ENCODE results near the gene LCE3E. TPM values are rescaled to one million over a fixed set of nuclear protein-coding genes. Genes with fewer than 3 reads are reported as not detected.
"Not testable (repeated sequence)": the region's sequence is repeated elsewhere in the genome, so short reads cannot be mapped to it uniquely, and the experiment has no call there.

LCE3E gene
- total and polyA plus RNA-seq, 12 donors = not detected

DNA sequence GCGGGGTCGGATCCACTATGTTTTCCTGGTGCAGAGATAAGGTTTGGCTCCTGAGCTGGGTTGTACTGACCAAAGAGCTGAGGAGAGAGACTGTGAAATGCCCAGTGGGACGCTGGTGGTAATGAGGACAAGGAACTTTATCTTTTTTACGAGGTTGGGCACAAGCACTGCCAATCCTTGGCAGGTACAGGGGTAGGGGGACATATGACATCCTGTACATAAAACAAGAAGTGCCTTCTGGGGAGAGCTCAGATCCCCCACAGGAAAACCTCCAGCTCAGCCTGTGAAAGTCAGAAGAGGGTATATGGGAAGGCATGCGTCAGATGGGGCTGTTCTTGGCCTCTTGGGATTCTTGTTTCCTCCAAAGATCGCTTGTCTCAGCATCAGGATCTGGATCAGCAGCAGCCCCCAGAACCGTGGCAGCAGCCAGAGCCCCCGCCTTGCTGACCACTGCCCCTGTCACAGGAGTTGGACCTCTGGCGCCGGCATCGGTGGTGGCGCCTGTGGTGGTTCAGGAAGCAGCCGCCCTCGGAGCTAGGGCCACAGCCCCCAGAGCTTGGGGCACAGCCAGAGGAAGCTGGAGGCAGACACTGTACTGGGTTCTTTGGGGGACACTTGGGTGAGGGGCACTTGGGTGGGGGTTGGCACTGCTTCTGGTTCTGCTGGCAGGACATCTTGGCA lies 905 bp downstream of the LCE3E start:
- Histone ChIP-seq H3K27ac (no peak overlapping the region), H3K27me3 (no peaks in the 10 kb centered on the region), H3K4me1 (replicated peaks in 1 of 2) (no peaks in the 10 kb centered on the region), H3K4me3 (no peak overlapping the region), H3K9me3 (replicated peaks in 1 of 3) (no peaks in the 10 kb centered on the region), H3K36me3 (replicated peaks in 1 of 2) (no peaks in the 10 kb centered on the region)
- TF ChIP-seq, protein P1, sequence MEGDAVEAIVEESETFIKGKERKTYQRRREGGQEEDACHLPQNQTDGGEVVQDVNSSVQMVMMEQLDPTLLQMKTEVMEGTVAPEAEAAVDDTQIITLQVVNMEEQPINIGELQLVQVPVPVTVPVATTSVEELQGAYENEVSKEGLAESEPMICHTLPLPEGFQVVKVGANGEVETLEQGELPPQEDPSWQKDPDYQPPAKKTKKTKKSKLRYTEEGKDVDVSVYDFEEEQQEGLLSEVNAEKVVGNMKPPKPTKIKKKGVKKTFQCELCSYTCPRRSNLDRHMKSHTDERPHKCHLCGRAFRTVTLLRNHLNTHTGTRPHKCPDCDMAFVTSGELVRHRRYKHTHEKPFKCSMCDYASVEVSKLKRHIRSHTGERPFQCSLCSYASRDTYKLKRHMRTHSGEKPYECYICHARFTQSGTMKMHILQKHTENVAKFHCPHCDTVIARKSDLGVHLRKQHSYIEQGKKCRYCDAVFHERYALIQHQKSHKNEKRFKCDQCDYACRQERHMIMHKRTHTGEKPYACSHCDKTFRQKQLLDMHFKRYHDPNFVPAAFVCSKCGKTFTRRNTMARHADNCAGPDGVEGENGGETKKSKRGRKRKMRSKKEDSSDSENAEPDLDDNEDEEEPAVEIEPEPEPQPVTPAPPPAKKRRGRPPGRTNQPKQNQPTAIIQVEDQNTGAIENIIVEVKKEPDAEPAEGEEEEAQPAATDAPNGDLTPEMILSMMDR (IDR thresholded peaks at IDR 0.05) = no peak
- TF ChIP-seq POLR2A (IDR thresholded peaks at IDR 0.05) = no peak
- no peak for DNase-seq
- 63 to 82% (median 74%) methylated on average over 7 to 14 of the region's 14 CpGs for WGBS, 4 donors
- intact Hi-C loops (cut with DNase I) = no loop called here

DNA sequence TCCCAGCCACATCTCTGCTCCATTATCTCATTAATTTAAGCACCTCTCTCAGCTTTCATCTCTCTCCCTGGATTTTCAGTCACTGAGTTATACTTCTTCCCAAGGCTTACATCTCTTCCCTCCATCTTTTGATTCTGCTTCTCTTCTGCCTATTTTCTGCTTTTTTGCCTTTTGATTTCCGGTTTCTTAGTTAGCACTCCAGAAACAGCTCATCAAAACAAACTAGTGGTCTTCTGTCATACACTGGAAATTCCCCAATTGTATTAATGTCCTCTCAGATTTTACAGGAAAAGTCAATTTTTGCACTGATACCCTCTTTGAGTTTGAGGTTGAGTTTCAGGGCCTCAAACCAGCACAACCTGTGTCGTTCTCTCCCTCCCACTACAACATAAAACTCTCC lies 1.5 kb downstream of the LCE3E start:
- H3K36me3 ChIP-seq (replicated peaks in 1 of 2) = no peaks in the 10 kb centered on the region
- H3K4me1 ChIP-seq (replicated peaks in 1 of 2) = no peaks in the 10 kb centered on the region
- no peaks in the 10 kb centered on the region for H3K9me3 ChIP-seq (replicated peaks in 1 of 3)
- H3K27ac ChIP-seq = no peak overlapping the region
- no peaks in the 10 kb centered on the region for H3K27me3 ChIP-seq
- no peak overlapping the region for H3K4me3 ChIP-seq
- DNase-seq = no peak
- intact Hi-C loops (cut with DNase I) = no loop called here
- TF ChIP-seq POLR2A (IDR thresholded peaks at IDR 0.05) = no peak
- TF ChIP-seq, protein P1 (IDR thresholded peaks at IDR 0.05) = no peak
- WGBS, 4 donors = 66 to 71% (median 69%) methylated on average over 2 of the region's 2 CpGs

DNA sequence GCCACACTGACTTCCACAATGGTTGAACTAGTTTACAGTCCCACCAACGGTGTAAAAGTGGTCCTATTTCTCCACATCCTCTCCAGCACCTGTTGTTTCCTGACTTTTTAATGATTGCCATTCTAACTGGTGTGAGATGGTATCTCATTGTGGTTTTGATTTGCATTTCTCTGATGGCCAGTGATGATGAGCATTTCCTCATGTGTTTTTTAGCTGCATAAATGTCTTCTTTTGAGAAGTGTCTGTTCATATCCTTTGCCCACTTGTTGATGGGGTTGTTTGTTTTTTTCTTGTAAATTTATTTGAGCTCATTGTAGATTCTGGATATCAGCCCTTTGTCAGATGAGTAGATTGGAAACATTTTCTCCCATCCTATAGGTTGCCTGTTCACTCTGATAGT lies 18.2 kb downstream of the LCE3E start:
- DNase-seq; H3K27me3 ChIP-seq; H3K27ac ChIP-seq; H3K4me3 ChIP-seq; H3K4me1 ChIP-seq (replicated peaks in 1 of 2); H3K9me3 ChIP-seq (replicated peaks in 1 of 3); H3K36me3 ChIP-seq (replicated peaks in 1 of 2); intact Hi-C loops (cut with DNase I): not testable (repeated sequence)
- 100% methylated on average over 1 of the region's 1 CpG; no CpG with 5 or more reads in 3 of the 4 donors for WGBS, 4 donors

DNA sequence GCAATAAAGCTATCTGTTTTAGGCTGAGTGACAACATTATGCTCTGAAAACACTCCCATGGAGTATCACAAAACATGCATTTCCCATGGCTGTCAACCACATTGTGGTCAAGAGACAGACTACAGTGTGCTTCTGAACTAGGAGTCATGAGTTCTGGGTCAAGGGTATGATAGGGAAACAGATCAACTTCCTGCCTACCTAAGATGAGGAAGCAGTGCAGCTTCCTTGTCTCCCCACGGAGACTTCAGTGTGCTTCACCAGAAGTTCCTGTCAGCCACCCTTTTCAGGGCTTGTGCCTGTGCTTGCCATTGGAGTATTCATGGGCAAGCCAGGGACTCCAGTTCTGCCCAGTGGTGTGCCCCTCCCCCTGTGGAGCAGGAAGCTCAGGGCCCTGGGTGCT lies 19.9 kb downstream of the LCE3E start:
- Histone ChIP-seq H3K4me1 (replicated peaks in 1 of 2) (no peaks in the 10 kb centered on the region), H3K27ac (no peak overlapping the region), H3K36me3 (replicated peaks in 1 of 2) (no peaks in the 10 kb centered on the region), H3K9me3 (replicated peaks in 1 of 3) (no peaks in the 10 kb centered on the region), H3K4me3 (no peak overlapping the region), H3K27me3 (no peaks in the 10 kb centered on the region)
- intact Hi-C loops (cut with DNase I) = no loop called here
- DNase-seq = no peak
- WGBS, 4 donors = 42 to 60% (median 52%) methylated on average over 1 of the region's 1 CpG
- no peak for TF ChIP-seq POLR2A (IDR thresholded peaks at IDR 0.05)
- TF ChIP-seq, protein P1 (IDR thresholded peaks at IDR 0.05) = no peak

DNA sequence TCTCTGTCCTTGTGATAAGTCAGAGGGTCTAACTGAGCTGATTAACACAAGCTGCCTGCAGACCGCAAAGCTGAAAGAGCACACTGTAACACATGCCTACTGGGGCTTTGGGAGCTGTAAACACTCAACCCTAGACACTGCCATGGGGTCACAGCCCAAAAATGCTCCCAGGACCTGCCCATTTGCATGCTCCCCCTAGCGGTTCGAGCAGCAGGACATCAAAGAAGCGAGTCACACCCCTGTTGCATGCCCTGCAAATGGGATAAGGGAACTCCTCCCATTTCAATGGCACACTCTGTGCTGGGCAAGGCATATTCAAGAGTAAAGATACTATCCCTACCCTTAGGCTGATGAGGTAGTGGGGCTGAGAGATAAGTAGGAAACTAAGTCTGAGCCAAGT lies 22.8 kb downstream of the LCE3E start:
- H3K4me1 ChIP-seq (replicated peaks in 1 of 2) = no peaks in the 10 kb centered on the region
- DNase-seq = no peak
- H3K36me3 ChIP-seq (replicated peaks in 1 of 2) = no peaks in the 10 kb centered on the region
- H3K27me3 ChIP-seq = no peaks in the 10 kb centered on the region
- H3K27ac ChIP-seq = no peak overlapping the region
- intact Hi-C loops (cut with DNase I) = no loop called here
- no peak overlapping the region for H3K4me3 ChIP-seq
- H3K9me3 ChIP-seq (replicated peaks in 1 of 3) = no peaks in the 10 kb centered on the region
- no peak for TF ChIP-seq POLR2A (IDR thresholded peaks at IDR 0.05)
- TF ChIP-seq, protein P1 (IDR thresholded peaks at IDR 0.05) = no peak
- 33 to 67% (median 39%) methylated on average over 2 to 4 of the region's 4 CpGs for WGBS, 4 donors

Data from adrenal gland (tissue), 12 donors.